ENCODE measurements around the gene SYNM.

The SYNM gene

GRCh38 chr15:99137111-99137546, 32.2 kb downstream of the SYNM start:
- no peak overlapping the region for H3K27ac ChIP-seq
- no peak for DNase-seq

GRCh38 chr15:99137877-99138276, 33.0 kb downstream of the SYNM start:
- no peak for TF ChIP-seq CTCF (IDR thresholded peaks at IDR 0.05; ENCODE audit: low read depth, low read length)

More at GRCh38 chr15:99137111-99137546, 32.2 kb downstream of the SYNM start:
- H3K36me3 ChIP-seq, result peaks cover 26% of the 10 kb centered on the region
- no peak for TF ChIP-seq CTCF (IDR thresholded peaks at IDR 0.05; ENCODE audit: low read depth, low read length)
- no peaks in the 10 kb centered on the region for H3K9me3 ChIP-seq (ENCODE audit: severe bottlenecking)
- H3K4me3 ChIP-seq (ENCODE audit: low read depth, low read length), result no peak overlapping the region
- H3K27me3 ChIP-seq (ENCODE audit: insufficient read depth, low read depth, severe bottlenecking), result no peaks in the 10 kb centered on the region

GRCh38 chr15:99138491-99138982, 33.7 kb downstream of the SYNM start:
- no peaks in the 10 kb centered on the region for H3K27me3 ChIP-seq (ENCODE audit: insufficient read depth, low read depth, severe bottlenecking)
- TF ChIP-seq CTCF (IDR thresholded peaks at IDR 0.05; ENCODE audit: low read depth, low read length), result 0 out of 2 replicates have a peak, but pooled peaks have one; percentile 5
- no peak overlapping the region for H3K4me3 ChIP-seq (ENCODE audit: low read depth, low read length)
- DNase-seq, result no peak
- no peaks in the 10 kb centered on the region for H3K9me3 ChIP-seq (ENCODE audit: severe bottlenecking)
- H3K27ac ChIP-seq, result no peak overlapping the region
- peaks cover 16% of the 10 kb centered on the region for H3K36me3 ChIP-seq

More at GRCh38 chr15:99137877-99138276, 33.0 kb downstream of the SYNM start:
- Histone ChIP-seq H3K27me3 (ENCODE audit: insufficient read depth, low read depth, severe bottlenecking) (no peaks in the 10 kb centered on the region), H3K27ac (no peak overlapping the region), H3K4me3 (ENCODE audit: low read depth, low read length) (no peak overlapping the region), H3K36me3 (peaks cover 19% of the 10 kb centered on the region), H3K9me3 (ENCODE audit: severe bottlenecking) (no peaks in the 10 kb centered on the region)
- DNase-seq, result no peak

- no peaks in the 10 kb centered on the region for H3K27me3 ChIP-seq (ENCODE audit: insufficient read depth, low read depth, severe bottlenecking)
- no peak overlapping the region for H3K27ac ChIP-seq
- TF ChIP-seq CTCF (IDR thresholded peaks at IDR 0.05; ENCODE audit: low read depth, low read length), result no peak
- no peak overlapping the region for H3K4me3 ChIP-seq (ENCODE audit: low read depth, low read length)
- no peaks in the 10 kb centered on the region for H3K9me3 ChIP-seq (ENCODE audit: severe bottlenecking)
- H3K36me3 ChIP-seq, result peaks cover 10% of the 10 kb centered on the region
- DNase-seq, result no peak
Observed at GRCh38 chr15:99139276-99139675, 34.4 kb downstream of the SYNM start.

GRCh38 chr15:99140590-99140989, 35.7 kb downstream of the SYNM start:
- H3K4me3 ChIP-seq (ENCODE audit: low read depth, low read length), result no peak overlapping the region
- H3K36me3 ChIP-seq, result peaks cover 5% of the 10 kb centered on the region
- H3K27me3 ChIP-seq (ENCODE audit: insufficient read depth, low read depth, severe bottlenecking), result no peaks in the 10 kb centered on the region
- no peak for DNase-seq
- TF ChIP-seq CTCF (IDR thresholded peaks at IDR 0.05; ENCODE audit: low read depth, low read length), result no peak
- H3K27ac ChIP-seq, result no peak overlapping the region
- H3K9me3 ChIP-seq (ENCODE audit: severe bottlenecking), result no peaks in the 10 kb centered on the region

- H3K9me3 ChIP-seq (ENCODE audit: severe bottlenecking), result no peaks in the 10 kb centered on the region
- H3K27me3 ChIP-seq (ENCODE audit: insufficient read depth, low read depth, severe bottlenecking), result no peaks in the 10 kb centered on the region
- no peaks in the 10 kb centered on the region for H3K36me3 ChIP-seq
- H3K27ac ChIP-seq, result no peak overlapping the region
- no peak for TF ChIP-seq CTCF (IDR thresholded peaks at IDR 0.05; ENCODE audit: low read depth, low read length)
- H3K4me3 ChIP-seq (ENCODE audit: low read depth, low read length), result no peak overlapping the region
- DNase-seq, result no peak
Observed at GRCh38 chr15:99141943-99142342, 37.1 kb downstream of the SYNM start.

Data from WERI-Rb-1 (cell line).